GM18870 (cell line): ENCODE measurements around the gene P2RY8.
A peak's percentile ranks its signal among the peaks of the same experiment; 100 is the strongest.
"Not testable (repeated sequence)": the region's sequence is repeated elsewhere in the genome, so short reads cannot be mapped to it uniquely, and the experiment has no call there.

Experiments
- ATAC-seq: cut with Tn5 transposase; IDR thresholded peaks from one replicate; pipeline ENCODE4 v1.9.1; 2021; ENCODE audit warnings: moderate library complexity; ENCODE audit not compliant: unreplicated experiment

The P2RY8 gene

DNA sequence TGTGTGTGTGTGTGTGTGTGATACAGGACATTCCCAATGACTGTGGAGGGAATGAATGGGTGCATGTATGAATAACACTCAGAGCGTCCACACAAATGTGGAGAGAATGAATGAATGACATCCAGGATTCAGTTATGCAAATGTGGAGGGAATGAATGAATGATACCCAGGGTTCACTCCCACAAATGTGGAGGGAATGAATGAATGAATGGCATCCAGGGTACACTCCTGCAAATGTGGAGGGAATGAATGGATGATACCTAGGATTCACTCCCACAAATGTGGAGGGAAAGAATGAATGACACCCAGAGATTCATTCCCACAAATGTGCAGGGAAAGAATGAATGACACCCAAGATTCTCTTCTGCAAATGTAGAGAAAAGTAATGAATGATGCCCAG, 48.2 kb downstream of the P2RY8 start:
- no peak for ATAC-seq

DNA sequence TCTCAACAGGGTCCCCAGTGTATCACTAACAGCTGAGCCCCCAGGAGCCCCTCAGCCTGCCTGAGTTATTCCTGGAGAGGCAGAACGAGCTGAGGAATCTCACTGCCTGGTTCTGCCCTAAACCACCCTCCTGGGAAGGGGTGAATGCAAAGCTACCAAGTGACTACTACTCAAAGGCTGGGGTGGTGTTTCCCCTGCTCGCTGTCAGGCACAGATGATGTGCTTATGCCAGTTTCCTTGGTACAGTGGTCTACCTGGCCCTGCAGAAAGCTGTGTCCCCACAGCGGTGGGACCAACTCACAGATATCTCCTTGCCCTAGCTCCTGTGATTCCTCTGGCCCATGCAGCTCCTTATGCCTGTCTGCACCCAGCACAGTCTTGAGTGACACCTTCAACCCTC, 48.8 kb downstream of the P2RY8 start:
- ATAC-seq: no peak

DNA sequence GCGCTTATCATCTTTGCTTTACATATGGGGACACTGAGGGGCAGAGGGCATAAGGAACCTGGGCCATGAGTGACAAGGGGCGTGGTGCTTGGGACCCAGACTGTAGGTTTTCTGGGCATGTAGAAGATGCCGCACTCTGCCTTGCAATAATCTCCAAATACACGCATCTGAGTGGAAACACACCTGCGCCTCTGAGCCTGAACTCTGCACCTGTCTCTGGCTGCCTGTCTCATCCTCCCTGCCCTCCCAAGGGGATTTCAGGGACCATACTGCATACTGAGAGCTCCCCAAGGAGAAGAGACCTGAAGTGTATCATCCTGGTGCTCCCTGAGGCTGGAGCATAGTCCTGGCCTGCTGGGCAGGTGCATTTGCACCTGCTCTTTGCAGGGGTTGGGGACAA, 49.6 kb downstream of the P2RY8 start:
- no peak for ATAC-seq

DNA sequence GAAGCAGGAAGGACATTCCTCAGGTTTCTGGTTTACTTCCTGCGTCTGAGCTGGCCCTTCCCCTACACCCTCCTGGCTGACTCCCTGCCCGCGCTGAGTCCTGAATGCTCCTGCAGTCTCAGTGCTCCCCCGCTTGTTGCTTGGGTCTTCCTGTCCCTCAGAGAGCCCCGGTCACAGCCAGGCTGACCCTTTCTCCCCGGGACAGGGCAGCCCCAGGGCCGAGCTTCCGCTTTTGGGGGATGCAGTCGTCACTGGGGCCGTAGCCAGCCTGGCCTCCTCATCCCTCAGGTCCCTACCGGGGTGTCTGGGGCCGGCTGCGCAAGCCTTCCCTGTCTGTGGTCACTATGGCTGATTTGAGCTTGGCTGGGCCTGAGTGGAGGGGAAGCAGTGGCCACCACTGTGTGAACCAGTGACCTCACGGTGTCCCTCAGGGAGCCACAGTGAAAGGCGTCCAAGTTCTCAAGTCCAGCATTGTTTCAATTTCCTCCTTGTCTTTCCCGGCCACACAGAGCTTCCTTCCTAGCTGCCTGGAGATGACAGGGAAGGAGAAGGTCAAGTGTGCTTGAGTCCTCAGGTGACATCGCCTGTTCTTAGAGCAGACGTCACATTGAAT, 50.1 kb downstream of the P2RY8 start:
- no peak for ATAC-seq

DNA sequence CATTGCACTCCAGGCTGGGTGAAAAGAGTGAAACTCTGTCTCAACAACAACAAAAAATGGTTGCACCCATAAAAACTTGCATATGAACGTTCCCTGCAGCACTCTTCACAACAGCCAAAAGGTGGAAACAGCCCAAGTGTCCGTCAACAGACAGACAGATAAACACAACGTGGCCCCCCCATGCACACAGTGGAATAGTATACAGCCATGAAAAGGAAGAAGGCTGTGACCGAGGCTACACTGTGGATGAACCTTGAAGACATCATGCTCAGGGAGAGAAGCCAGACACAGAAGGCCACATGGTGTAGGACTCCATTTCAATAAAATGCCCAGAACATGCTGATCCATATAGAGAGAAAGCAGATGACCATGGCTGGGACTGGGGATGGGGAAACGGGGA, 50.8 kb downstream of the P2RY8 start:
- no peak for ATAC-seq

DNA sequence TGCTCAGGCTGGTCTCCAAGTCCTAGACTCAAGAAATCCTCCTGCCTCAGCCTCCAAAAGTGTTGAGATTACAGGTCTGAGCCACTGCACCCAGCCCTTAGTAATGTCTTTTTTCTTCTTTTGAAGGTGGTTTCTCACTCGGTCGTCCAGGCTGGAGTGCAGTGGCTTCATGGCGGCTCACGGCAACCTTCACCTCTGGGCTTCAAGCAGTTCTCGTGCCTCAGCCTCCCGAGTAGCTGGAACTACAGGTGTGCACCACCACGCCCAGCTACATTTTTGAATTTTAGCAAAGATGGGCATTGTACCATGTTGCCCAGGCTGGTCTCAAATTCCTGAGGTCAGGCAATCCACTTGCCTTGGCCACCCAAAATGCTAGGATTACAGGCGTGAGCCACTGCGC, 52.0 kb downstream of the P2RY8 start:
- no peak for ATAC-seq

DNA sequence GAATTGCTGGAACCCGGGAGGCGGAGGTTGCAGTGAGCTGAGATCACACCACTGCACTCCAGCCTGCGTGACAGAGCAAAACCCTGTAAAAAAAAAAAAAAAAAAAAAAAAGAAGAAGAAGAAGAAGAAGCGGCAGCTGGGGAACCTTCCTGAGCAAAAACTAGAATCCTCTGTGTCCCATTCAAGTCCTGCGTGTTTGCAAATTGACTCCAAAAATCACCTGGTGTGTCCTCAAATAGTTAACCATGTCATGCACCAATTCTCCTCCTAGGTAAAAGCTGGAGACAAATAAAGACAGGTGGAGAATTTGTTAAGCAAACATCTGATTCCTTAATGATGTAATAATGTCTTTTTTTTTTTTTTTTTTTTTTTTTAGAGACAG, 52.4 kb downstream of the P2RY8 start:
- no peak for ATAC-seq

DNA sequence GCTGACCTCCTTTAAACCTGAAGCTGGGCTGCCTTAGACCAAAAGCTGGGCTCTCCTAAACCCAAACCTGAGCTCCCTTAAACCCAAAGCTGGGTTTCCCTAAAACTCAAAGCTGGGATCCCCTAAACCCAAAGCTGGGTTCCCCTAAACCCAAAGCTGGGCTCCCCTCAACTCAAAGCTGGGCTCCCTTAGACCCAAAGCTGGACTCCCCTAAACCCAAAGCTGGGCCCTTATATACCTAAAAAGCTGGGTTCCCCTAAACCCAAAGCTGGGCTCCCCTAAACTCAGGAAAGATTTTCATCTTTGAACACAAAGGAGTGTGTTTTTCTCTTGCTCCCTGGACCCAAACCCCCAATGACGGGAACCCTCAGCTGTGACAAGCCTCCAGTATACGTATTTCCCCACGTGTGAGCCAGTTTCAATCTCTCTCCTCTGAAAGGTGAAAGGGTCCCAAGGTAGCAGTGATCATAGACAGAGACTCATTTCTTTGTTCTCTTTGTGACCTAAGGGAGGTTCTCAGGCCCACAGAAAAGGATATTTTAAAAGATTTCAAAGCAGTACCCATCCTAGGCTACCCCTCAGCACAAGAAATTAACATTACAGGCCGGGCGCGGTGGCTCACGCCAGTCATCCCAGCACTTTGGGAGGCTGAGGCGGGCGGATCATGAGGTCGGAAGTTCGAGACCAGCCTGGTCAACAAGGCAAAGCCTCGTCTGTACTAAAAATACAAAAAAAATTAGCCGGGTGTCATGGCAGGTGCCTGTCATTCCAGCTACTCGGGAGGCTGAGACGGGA, 52.9 kb downstream of the P2RY8 start:
- peak; percentile 54 for ATAC-seq

DNA sequence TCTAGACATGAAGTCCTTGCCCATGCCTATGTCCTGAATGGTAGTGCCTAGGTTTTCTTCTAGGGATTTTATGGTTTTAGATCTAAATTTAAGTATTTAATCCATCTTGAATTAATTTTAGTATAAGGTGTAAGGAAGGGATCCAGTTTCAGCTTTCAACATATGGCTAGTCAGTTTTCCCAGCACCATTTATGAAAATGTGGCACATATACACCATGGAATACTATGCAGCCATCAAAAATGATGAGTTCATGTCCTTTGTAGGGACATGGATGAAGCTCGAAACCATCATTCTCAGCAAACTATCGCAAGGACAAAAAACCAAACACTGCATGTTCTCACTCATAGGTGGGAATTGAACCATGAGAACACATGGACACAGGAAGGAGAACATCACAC, 54.5 kb downstream of the P2RY8 start:
- not testable (repeated sequence) for ATAC-seq

DNA sequence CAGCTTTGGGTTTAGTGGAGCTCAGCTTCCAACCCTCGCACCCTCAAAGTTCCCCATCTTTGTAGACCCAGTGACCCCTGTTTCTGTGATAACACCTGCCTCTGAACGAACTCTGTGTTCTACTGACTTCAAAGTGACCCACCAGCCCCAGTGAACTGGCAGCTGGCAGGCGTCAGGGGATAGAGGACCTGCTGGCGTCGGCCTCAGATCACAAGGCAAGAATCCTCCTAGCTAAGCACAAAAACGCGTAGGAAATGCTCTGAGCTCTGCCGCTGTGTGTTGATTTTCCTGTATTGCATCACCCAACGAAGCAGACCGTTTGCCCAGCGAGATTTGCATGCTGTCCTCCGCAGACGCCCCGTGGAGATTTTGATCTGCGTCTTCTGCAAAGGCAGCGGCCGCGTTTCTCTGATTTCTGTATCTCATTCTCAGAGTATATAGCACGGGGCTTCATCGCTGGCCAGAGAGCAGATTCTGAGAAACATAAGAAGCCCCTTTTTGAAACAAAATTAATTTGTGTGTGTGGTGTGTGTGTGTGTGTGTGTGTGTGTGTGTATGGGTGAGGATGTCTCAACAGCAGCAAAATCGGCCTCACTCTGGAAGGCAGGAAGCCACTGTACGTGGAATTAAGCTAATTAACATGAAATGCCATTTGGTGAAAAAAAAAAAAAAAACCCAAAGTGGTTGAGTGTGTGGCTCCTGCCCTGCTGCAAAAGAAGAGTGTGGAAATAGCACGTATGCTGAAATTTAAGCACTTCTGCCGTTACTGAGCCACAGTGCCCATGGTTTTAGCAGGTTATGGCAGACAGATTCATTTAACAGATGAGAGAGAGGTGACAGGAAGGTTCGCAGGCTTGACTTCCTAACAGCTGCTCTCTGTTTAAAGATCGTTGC, 55.1 kb downstream of the P2RY8 start:
- ATAC-seq: peak; percentile 28

DNA sequence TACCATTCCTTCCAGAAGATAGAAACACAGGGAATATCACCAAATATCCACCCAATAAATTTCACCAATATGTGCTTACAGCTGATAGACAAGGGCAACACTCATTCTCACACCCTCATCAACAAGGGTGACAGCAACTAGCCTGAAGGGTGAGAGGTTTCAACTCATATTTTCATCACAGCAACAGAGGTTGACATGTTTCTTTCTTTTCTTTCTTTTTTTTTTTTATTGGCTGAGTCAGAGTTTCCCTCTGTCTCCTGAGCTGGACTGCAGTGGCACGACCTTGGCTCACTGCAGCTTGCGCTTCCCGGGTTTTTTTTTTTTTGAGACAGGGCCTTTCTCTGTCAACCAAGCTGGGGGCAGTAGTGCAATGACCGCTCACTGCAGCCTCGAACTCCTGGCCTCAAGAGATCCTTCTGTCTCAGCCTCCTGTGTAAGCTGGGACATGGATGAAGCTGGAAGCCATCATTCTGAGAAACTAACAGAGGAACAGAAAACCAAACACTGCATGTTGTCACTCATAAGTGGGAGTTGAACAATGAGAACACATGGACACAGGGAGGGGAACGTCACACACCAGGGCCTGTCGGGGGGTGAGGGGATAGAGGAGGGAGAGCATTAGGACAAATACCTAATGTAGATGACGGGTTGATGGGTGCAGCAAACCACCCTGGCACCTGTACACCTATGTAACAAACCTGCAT, 56.8 kb downstream of the P2RY8 start:
- no peak for ATAC-seq

DNA sequence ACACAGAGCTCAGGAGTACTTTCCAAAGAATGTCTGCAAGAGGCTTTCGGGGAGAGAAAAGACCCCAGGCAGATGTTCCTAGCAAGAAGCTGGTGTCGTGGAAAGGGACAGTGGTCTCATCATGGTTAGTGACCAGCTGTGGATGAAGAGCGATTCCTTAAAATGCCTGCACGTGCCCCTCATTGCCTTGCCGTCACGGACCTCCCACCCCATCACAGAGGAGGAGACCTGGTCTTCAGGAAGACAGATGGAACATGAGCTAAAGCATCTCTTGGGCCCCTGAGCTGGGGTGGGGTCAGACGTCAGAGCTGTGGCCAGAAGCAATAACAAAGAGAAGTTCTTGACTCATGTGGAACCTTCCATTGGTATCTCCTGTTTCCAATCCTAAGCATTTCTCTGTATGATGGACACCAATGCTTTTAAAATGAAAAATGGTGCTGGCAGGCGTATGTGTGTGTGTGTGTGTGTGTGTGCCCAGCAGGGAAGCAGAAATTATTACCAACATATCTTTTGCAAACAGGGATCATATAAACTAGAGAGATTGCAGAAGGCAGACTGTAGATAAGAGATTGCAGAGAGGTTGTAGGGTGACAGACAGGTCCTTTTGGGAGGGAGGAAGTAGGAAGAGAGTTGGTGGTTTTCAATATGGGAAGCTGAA, 59.1 kb downstream of the P2RY8 start:
- ATAC-seq: no peak

DNA sequence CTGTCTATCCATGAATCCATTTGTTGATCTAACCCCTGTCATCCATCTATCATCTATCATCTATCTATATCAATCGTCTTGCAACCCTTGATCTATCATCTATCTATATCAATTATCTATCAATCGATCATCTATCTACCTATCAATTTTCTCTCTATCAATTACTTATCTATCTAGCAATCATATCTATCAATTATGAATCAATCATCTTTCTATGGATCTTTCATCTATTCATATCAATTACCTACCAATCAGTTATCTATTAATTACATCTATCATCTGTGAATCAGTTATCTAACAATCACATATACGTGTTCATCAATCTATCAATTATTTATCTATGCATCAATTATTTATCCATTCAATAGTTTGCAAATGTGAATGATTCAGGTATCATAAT, 59.8 kb downstream of the P2RY8 start:
- ATAC-seq: no peak

DNA sequence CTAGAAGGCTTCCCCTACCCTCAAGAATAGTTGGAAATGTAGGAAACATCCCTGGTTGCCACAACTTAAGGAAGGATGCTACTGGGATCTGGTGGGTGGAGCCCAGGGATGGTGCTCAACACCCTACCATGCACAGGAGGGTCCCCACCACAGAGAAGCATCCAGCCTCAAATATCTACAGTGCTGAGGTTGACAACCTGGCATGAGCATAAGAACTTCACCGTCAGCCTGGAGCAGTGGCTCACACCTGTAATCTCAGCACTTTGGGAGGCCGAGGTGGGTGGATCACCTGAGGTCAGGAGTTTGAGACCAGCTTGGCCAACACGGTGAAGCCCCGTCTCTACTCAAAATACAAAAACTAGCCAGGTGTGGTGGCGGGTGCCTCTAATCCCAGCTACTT, 60.3 kb downstream of the P2RY8 start:
- no peak for ATAC-seq

DNA sequence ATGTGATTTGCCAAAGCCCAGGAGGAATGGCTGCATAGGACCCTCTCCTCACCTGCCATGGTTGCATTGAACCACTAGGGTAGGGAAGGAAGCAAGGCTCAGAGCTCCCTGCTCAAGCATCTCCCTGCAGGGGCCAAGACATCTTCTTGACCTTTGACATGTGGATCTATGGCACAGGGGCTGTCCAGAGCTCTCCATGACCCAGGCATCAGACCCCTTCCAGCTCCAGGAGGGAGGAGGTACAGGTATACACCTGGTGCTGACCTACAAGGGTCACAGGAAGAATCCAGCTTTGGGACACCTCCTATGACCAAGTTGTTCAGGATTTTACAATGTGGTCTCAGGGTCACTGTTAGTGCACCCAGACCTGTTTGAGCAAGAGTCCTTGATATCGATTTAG, 61.1 kb downstream of the P2RY8 start:
- no peak for ATAC-seq

DNA sequence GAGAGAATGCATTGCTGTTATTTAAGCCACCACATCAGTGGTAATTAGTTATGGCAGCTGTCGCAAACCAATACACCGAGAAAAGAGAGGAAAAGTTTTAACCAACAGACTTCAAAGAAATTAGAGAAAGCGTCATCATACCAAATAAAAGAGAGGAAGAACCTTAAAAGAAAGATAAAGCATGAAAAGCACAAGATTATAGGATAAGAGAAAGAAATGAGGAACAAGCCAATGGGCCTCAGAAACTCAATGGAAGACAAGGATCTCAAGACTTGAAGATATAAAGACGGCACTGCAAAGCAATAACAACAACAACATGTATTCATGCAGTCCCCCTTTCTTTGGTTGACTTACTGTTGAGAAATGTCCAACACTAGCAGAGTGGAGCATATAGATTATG, 61.5 kb downstream of the P2RY8 start:
- no peak for ATAC-seq

DNA sequence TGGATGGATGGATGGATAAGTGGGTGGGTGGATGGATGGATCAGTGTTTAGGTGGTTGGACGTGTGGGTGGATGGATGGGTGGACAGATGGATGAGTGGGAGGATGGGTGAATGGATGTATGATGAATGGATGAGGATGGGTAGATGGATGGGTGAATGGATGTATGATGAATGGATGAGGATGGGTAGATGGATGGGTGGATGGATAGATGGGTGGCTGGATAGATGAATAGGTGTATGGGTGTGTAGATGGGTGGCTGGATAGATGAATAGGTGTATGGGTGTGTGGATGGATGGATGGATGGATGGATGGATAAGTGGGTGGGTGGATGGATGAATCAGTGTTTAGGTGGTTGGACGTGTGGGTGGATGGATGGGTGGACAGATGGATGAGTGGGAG, 62.4 kb downstream of the P2RY8 start:
- ATAC-seq: not testable (repeated sequence)

DNA sequence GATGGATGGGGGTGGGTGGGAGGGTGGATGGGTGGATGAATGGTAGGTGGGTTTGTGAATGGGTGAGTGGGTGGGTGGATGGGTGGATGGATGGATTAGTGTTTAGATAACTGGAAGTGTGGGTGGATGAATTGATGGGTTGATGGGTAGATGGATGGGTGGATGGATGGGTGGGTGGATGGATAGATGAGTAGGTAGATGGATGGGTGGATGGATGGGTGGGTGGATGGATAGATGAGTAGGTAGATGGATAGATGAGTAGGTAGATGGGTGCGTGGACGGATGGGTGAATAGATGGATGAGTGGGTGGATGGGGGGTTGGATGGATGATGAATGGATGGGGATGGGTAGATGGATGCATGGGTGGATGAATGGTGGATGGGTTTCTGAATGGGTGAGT, 64.0 kb downstream of the P2RY8 start:
- ATAC-seq: no peak

DNA sequence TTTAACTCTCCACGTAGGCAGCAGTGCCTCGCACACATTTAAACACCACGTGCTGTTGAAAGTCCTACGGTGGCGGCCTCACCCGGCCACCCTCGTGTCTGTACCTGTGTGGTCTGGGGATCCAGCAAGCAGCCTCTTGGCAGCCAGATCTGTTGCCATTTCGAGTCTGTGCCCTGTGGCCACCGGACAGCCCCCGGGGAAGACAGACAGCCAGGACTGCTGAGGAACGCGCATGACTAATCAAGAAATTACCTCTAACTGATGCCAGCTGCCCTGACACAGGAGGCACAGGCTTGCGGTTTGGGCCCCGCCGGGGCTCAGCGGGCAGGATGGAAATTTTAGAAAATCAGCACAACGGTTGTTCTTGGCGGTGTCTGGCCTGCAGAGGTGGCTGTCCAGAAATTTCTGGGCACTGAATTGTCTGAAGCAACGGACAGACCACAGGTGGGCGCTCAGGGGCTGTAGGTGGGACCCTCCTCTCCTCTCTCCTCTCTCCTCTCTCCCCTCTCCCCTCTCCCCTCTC, 68.7 kb downstream of the P2RY8 start:
- ATAC-seq: peak; percentile 67

DNA sequence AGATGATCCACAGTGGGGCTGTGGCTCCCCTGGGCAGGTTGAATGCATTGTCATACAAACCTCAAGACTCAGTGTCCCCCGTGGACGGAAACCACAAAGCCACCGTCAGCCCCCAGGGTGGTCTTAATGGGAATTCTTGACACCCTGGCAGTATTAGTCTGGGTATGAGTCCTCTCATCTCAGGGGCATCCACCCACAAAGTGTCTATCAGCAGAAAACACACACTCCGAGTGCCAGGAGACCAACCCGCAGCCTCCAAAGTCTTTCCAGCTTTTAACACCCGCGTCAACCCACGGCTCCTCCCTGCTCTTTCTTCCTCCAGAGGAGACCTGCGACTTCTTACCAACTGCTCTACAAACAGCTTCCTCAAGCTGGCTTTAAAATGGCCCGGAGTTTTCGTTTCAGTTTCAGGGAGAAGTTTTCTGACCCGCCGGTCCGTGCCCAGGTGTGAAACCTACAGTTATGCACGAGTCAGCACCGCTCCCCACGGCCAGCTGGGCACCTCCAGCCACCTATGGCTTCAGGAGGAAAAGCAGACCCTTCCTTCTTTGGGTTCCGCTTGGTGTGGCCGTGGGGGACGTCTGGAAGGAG, 69.9 kb downstream of the P2RY8 start:
- ATAC-seq: peak; percentile 46
